NCI-H2107 (cell line): Measurements from ENCODE around the gene ACTG1.

ENCODE experiments used
- DNase-seq: peaks from one replicate; lab custom pipeline; 2025; lab: John Stamatoyannopoulos, UW

Gene ACTG1

GRCh38 chr17:81518113-81518784 lies 5.7 kb upstream of the ACTG1 start:
- no peak for DNase-seq

DNA sequence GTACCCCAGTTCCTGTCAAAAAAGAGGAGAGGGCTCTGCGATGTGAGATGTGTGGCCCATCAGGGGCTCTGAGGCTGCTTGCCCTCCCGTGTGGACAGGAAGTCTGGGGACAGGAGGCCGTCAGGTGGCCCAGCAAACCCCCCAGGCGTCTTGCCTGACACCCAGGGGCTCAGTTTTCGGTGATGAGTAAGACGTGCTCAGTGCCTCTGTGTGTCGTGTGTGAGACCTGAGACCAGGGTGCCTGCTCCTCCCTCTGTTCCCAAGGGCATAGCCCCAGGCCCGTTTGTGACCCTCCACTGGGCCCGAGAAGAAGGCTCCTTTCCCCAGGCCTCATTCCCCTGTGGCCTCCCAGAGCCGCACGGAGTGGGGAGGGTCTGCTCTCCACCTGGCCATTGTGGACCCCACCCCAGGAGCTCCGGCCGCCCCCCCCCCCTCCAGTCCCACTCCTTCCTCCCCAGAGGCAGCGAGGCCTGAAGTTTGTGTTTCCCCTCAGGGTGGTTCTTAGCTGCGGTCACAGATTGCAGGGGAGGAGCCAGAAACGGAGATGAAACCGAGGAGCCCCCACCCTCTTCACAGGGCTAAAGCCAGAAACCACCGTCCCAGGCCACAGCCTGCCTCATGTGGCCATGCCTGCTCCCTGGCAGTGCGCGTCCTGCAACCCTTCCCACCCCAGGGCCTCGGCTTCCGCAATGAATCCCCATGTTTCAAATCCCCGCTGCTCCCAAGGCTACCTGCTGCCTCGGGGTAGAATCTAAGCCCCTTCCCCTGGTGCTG lies 4.9 kb upstream of the ACTG1 start:
- no peak for DNase-seq

DNA sequence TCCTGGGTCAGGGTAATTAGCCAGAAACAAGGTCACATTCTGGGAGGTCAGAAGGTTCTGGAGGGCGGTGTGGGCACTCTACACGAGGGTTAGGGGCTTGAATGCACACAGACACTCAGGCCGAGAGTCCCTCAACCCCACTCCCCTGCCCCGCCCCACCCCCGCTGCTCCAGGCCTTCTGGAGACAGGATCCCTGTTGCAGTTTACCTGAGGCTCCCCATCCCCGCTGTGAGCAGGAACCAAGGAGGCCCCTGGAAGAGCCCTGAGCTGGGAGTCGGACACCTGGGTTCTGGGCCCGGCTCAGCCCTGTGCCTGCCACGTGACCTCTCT lies 4.4 kb upstream of the ACTG1 start:
- no peak for DNase-seq

DNA sequence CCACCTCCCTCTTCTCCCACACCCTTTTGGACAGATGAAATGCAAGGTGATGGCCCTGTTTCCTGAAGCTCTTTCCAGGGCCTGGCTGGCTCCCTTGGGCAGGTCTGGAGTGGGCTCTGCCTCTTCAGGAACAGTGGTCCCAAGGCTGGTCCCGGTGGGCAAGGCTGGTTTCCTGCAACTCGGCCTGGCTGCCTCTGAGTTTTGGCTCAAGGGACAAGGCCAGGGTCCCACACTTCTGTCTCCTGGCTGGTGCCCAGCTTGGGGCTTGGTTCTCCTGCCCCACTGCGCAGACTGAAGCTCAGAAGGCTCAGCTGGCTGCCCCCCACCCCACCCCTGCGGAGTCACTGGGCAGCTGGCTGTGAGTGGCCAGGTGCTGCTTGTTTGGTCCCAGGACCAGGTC lies 3.8 kb upstream of the ACTG1 start:
- no peak for DNase-seq

DNA sequence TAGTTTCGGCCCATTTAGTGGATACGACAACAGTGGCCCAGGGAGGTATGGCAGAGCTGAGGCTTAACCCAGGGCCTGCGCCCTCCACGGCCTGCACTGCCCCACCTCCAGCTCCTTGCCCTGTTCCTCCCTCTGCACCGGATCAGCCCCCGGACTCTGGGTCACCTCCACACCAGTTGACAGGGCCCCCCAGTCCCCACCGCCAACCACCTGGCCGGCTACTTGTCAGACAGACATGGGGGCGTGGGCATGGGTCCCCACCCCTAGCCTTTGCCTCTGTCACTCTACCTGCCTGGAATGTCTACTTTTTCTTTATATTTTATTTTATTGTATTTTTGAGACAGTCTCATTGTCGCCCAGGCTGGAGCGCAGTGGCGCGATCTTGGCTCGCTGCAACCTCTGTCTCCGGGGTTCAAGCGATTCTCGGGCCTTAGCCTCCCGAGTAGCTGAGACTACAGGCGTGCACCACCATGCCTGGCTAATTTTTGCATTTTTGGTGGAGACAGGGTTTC lies 3.0 kb upstream of the ACTG1 start:
- no peak for DNase-seq

- no peak for DNase-seq
These were observed 2.3 kb upstream of the ACTG1 start for GRCh38 chr17:81514739-81515529.

- DNase-seq: no peak
These were observed 1.8 kb upstream of the ACTG1 start for GRCh38 chr17:81514489-81514738.

DNA sequence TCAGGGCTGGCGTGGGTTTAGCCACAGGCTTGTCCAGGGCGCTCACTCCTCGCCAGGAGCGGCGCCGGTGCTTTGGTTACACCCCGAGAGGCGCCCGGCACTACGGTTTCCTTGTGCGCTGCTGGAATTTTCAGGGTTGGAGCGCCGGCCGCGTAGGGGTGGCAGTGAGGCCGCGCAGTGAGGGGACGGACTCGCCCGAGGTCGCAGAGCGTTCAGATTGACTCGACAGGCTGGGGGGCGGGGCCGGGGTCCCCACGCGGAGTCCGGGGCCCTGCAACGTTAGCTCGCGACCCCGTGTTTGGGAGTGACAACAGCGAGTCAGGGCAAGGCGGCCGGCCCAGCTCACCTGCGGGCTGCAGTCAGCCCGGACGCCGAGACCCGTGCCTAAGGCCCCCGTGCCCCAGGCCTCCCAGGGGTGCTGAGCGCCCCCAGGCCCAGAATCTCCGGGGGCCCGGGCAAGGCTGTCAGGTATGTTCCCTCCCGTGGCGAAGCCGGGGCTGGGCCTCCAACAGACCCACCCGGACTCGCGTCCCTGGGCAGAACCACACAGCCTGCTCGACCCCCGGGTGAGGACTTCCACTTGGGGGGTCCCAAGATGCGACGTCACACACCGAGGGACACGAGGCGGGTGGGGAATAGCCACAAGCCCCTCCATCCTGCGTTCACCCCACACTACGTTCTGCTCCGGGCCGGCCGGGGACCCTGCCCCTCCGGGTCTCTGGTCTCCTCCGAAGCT lies 1.3 kb upstream of the ACTG1 start:
- no peak for DNase-seq

DNA sequence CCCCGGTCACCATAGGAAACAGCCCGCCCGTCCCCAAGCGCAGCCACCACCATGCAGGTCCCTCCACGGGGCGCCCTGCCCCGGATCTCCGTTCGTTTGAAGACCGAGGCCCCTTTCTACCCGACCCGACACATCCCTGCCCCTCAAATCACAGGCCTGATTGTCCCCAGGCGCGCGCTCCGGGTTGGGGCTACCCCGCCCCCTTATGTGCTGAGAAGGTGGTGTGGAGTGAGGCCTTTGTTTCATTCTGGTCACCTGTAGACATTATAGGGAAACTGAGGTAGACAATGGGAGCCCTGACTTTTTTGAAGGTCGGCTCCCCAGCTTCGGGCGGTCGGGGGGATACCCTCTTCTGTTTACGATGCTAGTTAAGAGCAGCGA lies 763 bp upstream of the ACTG1 start:
- DNase-seq: no peak

GRCh38 chr17:81511804-81512561 lies 616 bp downstream of the ACTG1 start:
- DNase-seq: no peak

DNA sequence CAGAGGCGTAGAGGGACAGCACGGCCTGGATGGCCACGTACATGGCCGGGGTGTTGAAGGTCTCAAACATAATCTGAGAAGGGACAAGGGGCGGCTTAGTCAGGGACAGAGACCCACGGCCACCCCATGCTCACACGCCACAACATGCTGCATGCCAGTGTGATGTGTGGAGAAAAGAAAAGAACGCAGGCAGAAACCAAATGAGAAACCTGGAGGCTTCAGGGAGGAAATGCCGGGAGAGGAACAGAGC lies 1.1 kb downstream of the ACTG1 start:
- no peak for DNase-seq

- DNase-seq: no peak
These were observed 1.6 kb downstream of the ACTG1 start for GRCh38 chr17:81510785-81511553.

DNA sequence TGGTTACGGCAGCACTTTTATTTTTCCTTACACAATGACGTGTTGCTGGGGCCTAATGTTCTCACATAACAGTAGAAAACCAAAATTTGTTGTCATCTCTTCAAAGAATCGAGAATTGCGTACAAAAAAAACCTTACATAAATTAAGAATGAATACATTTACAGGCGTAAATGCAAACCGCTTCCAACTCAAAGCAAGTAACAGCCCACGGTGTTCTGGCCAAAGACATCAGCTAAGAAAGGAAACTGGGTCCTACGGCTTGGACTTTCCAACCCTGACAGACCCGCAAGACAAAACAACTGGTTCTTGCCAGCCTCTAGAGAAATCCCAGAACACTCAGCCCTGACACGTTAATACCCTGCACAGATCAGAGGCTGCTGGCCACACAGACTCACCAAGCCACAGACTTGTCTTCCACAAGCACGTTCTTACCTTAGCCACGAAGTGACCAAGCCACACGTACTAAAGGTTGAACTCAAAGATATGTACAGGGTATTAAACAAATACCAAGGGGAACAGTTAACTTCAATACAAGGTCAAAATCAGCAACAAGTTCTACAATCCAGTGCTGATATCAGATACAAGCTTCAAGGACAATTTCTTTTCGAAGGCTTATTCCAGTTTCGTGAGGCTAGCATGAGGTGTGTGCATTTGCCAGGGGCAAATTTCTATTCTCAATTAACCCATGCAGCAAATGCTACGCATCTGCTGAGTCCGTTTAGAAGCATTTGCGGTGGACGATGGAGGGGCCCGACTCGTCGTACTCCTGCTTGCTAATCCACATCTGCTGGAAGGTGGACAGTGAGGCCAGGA lies 2.4 kb downstream of the ACTG1 start:
- DNase-seq: no peak

GRCh38 chr17:81509207-81509971 lies 3.2 kb downstream of the ACTG1 start:
- DNase-seq: no peak

DNA sequence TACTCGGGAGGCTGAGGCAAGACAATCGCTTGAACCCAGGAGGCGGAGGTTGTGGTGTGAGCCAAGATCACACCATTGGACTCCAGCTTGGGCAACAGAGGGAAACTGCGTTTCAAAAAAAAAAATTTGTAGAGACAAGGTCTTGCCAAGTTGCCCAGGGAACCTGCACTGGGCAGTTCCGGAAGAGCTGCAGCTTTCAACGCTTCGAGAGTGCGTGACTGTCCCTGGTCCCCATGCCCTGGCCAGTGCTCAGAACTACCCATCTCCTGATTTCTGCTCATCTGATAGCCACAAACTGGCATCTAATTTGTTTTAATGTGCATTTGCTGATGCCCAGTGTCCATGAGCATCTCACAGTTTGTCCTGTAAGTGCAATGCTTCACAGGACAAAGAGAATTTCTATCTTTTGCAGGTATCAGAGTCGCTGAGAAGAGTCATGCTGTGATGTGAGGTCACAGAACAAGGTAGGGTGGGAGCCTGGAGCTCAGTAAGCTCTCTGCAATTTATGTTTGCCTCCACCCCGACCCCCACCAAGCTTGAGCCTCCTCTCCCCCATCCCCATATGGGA lies 3.9 kb downstream of the ACTG1 start:
- no peak for DNase-seq

GRCh38 chr17:81503619-81504018 lies 9.0 kb downstream of the ACTG1 start:
- no peak for DNase-seq

DNA sequence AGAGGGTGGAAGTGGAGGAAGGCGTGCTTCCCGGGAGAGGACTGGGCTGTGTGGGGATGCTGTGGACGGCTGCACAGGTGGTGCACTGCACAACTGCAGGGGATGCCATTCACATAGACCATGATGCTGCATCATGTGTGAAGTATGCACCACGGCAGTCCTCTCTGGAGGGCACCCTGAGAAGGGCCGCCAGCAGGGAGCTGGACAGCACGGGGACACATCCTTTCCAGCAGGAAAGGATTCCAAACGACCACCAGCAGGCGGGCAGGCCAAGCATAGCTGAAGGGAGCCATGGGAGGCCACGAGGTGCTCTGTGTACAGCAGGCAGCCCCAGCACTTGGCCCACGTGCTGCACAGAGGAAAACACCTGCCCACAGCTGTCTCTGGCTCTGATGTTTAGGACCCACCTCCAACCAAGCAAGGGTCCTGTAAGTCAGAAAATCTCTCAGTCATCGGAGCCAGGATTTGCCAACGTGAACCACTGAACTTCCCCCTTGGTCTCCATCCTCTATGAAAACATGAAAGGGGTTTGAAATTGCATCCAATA lies 10.1 kb downstream of the ACTG1 start:
- no peak for DNase-seq

DNA sequence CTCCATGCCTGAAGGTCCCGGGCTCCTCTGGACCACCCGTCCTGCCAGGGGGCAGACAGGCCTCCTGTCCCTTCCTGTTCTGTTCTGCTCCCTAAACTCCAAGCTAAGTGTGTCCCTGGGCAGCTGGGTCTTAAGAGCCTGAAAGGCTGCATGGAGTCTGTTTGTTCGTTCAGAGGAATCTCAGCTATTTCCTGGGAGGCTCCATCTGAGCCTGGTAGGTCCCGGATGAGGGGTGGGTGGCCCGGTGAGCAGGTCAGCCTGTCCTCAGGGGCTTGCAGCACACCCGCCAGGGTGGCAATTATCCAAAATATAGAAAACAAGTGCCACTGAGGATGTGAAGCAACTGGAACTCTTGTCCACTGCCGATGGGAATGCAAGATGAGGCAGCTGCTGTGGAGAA lies 12.6 kb downstream of the ACTG1 start:
- DNase-seq: no peak

GRCh38 chr17:81499601-81499970 lies 13.0 kb downstream of the ACTG1 start:
- DNase-seq: no peak
